ENCODE data around the gene BRMS1. TPM values are rescaled to one million over a fixed set of nuclear protein-coding genes. Genes with fewer than 3 reads are reported as not detected.

Gene BRMS1
- total and polyA plus RNA-seq, 2 experiments from 2014 or later, result 59.1 to 61.7 TPM

DNA sequence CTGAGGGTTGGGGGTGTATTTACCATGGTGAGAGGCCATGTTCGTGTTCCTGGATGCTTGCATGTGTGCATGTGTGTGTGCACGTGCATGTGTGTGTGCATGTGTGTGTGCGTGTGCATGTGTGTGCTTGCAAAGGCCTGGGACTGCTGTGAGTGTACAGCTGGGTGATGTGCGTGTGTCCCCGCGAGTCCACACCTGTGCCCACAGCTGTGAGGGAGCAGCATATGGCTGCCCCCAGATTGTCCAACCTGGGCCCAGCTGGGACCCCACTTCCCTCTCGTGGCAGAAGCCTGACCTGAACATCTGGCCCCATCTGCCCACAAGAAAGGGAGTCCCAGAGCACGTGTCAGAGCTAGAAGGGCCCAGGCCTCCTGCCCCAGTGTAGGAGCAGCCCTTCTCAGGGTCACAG is 19.6 kb downstream of the BRMS1 start:
- Histone ChIP-seq H3K27ac (ENCODE audit: low read depth) (no peak overlapping the region), H3K4me2 (no peak overlapping the region), H3K27me3 (ENCODE audit: insufficient read depth) (no peaks in the 10 kb centered on the region), H2AFZ (no peak overlapping the region), H3K4me1 (ENCODE audit: insufficient read depth) (peaks cover 5% of the 10 kb centered on the region; the same call in 1 of the 2 replicates), H3K79me2 (replicated peaks; ENCODE audit: insufficient read depth) (no peaks in the 10 kb centered on the region), H3K36me3 (ENCODE audit: insufficient read depth) (no peaks in the 10 kb centered on the region), H3K9me2 (ENCODE audit: insufficient read depth) (no peaks in the 10 kb centered on the region), H3F3A (replicated peaks; ENCODE audit: low read depth) (no peaks in the 10 kb centered on the region), H4K20me1 (replicated peaks; ENCODE audit: insufficient read depth) (no peaks in the 10 kb centered on the region), H3K4me3 (no peak overlapping the region)
- ATAC-seq (no peak), DNase-seq (ENCODE audit: low spot score) (no peak)
- peaks cover 21% of the 10 kb centered on the region for H3K4me1 Mint-ChIP-seq
- H3K4me3 Mint-ChIP-seq, result no peak overlapping the region
- peaks cover 23% of the 10 kb centered on the region for H3K27me3 Mint-ChIP-seq (ENCODE audit: insufficient read depth, low read depth, poor library complexity)
- peaks cover 1% of the 10 kb centered on the region; the same call in 1 of the 3 replicates for H3K36me3 Mint-ChIP-seq (ENCODE audit: low read depth)
- TF ChIP-seq EZH2phosphoT487 (IDR thresholded peaks at IDR 0.05; ENCODE audit: unreplicated experiment) (no peak), POLR2AphosphoS5 (IDR thresholded peaks at IDR 0.05; ENCODE audit: low read depth) (no peak), JUNB (IDR thresholded peaks at IDR 0.05; ENCODE audit: unreplicated experiment) (no peak), EZH2 (IDR thresholded peaks at IDR 0.05; ENCODE audit: low read depth, unreplicated experiment) (no peak), ZNF114 (CRISPR knock-in tag; IDR thresholded peaks at IDR 0.05) (no peak), ZNF331 (CRISPR knock-in tag; IDR thresholded peaks at IDR 0.05; ENCODE audit: low read depth) (no peak), CREB1 (CRISPR knock-in tag; IDR thresholded peaks at IDR 0.05; ENCODE audit: low read depth) (no peak)
- TF ChIP-seq, protein P1, sequence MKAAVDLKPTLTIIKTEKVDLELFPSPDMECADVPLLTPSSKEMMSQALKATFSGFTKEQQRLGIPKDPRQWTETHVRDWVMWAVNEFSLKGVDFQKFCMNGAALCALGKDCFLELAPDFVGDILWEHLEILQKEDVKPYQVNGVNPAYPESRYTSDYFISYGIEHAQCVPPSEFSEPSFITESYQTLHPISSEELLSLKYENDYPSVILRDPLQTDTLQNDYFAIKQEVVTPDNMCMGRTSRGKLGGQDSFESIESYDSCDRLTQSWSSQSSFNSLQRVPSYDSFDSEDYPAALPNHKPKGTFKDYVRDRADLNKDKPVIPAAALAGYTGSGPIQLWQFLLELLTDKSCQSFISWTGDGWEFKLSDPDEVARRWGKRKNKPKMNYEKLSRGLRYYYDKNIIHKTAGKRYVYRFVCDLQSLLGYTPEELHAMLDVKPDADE (IDR thresholded peaks at IDR 0.05), result no peak
- TF ChIP-seq, protein P2, sequence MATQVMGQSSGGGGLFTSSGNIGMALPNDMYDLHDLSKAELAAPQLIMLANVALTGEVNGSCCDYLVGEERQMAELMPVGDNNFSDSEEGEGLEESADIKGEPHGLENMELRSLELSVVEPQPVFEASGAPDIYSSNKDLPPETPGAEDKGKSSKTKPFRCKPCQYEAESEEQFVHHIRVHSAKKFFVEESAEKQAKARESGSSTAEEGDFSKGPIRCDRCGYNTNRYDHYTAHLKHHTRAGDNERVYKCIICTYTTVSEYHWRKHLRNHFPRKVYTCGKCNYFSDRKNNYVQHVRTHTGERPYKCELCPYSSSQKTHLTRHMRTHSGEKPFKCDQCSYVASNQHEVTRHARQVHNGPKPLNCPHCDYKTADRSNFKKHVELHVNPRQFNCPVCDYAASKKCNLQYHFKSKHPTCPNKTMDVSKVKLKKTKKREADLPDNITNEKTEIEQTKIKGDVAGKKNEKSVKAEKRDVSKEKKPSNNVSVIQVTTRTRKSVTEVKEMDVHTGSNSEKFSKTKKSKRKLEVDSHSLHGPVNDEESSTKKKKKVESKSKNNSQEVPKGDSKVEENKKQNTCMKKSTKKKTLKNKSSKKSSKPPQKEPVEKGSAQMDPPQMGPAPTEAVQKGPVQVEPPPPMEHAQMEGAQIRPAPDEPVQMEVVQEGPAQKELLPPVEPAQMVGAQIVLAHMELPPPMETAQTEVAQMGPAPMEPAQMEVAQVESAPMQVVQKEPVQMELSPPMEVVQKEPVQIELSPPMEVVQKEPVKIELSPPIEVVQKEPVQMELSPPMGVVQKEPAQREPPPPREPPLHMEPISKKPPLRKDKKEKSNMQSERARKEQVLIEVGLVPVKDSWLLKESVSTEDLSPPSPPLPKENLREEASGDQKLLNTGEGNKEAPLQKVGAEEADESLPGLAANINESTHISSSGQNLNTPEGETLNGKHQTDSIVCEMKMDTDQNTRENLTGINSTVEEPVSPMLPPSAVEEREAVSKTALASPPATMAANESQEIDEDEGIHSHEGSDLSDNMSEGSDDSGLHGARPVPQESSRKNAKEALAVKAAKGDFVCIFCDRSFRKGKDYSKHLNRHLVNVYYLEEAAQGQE (IDR thresholded peaks at IDR 0.05; ENCODE audit: unreplicated experiment), result no peak
- no peak overlapping the region for H3K27ac Mint-ChIP-seq
- peaks cover 2% of the 10 kb centered on the region; the same call in 2 of the 3 replicates for H3K9me3 Mint-ChIP-seq

DNA sequence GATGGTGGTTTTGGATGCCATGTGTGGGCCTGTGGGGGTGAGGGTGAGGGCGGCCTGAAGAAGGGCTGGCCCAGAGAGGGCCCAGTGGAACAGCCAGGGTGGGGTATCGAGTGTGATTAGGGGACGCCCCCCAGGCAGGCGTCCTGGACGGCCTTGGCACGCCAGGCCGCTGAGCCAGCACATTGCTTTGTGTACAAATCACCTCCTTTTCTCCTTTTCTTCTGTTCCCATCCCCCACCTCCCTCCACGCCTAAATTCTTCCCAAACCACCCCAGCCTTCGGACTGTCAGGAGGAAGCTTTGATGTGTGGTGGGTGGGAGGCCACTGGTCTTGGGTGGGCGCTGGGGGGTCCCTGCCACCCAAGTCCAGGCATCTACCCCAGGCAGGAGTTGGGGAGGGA is 20.2 kb downstream of the BRMS1 start:
- ATAC-seq, result no peak
- H3K27ac ChIP-seq (ENCODE audit: low read depth), result no peak overlapping the region
- H3K27ac Mint-ChIP-seq, result no peak overlapping the region
- H3K4me1 ChIP-seq (ENCODE audit: insufficient read depth), result peaks cover 5% of the 10 kb centered on the region; the same call in 1 of the 2 replicates
- no peak overlapping the region for H3K4me3 Mint-ChIP-seq
- peaks cover 8% of the 10 kb centered on the region; the same call in 2 of the 3 replicates for H3K9me3 Mint-ChIP-seq
- H4K20me1 ChIP-seq (replicated peaks; ENCODE audit: insufficient read depth), result no peaks in the 10 kb centered on the region
- H3F3A ChIP-seq (replicated peaks; ENCODE audit: low read depth), result no peaks in the 10 kb centered on the region
- peaks cover 21% of the 10 kb centered on the region for H3K4me1 Mint-ChIP-seq
- H3K36me3 ChIP-seq (ENCODE audit: insufficient read depth), result no peaks in the 10 kb centered on the region
- H3K27me3 Mint-ChIP-seq (ENCODE audit: insufficient read depth, low read depth, poor library complexity), result peaks cover 25% of the 10 kb centered on the region
- no peaks in the 10 kb centered on the region for H3K27me3 ChIP-seq (ENCODE audit: insufficient read depth)
- no peak overlapping the region for H3K4me2 ChIP-seq
- no peaks in the 10 kb centered on the region for H3K79me2 ChIP-seq (replicated peaks; ENCODE audit: insufficient read depth)
- H2AFZ ChIP-seq, result no peak overlapping the region
- no peak overlapping the region for H3K4me3 ChIP-seq
- no peak for DNase-seq (ENCODE audit: low spot score)
- H3K36me3 Mint-ChIP-seq (ENCODE audit: low read depth), result peaks cover 6% of the 10 kb centered on the region
- H3K9me2 ChIP-seq (ENCODE audit: insufficient read depth), result no peaks in the 10 kb centered on the region
- TF ChIP-seq, protein P3, sequence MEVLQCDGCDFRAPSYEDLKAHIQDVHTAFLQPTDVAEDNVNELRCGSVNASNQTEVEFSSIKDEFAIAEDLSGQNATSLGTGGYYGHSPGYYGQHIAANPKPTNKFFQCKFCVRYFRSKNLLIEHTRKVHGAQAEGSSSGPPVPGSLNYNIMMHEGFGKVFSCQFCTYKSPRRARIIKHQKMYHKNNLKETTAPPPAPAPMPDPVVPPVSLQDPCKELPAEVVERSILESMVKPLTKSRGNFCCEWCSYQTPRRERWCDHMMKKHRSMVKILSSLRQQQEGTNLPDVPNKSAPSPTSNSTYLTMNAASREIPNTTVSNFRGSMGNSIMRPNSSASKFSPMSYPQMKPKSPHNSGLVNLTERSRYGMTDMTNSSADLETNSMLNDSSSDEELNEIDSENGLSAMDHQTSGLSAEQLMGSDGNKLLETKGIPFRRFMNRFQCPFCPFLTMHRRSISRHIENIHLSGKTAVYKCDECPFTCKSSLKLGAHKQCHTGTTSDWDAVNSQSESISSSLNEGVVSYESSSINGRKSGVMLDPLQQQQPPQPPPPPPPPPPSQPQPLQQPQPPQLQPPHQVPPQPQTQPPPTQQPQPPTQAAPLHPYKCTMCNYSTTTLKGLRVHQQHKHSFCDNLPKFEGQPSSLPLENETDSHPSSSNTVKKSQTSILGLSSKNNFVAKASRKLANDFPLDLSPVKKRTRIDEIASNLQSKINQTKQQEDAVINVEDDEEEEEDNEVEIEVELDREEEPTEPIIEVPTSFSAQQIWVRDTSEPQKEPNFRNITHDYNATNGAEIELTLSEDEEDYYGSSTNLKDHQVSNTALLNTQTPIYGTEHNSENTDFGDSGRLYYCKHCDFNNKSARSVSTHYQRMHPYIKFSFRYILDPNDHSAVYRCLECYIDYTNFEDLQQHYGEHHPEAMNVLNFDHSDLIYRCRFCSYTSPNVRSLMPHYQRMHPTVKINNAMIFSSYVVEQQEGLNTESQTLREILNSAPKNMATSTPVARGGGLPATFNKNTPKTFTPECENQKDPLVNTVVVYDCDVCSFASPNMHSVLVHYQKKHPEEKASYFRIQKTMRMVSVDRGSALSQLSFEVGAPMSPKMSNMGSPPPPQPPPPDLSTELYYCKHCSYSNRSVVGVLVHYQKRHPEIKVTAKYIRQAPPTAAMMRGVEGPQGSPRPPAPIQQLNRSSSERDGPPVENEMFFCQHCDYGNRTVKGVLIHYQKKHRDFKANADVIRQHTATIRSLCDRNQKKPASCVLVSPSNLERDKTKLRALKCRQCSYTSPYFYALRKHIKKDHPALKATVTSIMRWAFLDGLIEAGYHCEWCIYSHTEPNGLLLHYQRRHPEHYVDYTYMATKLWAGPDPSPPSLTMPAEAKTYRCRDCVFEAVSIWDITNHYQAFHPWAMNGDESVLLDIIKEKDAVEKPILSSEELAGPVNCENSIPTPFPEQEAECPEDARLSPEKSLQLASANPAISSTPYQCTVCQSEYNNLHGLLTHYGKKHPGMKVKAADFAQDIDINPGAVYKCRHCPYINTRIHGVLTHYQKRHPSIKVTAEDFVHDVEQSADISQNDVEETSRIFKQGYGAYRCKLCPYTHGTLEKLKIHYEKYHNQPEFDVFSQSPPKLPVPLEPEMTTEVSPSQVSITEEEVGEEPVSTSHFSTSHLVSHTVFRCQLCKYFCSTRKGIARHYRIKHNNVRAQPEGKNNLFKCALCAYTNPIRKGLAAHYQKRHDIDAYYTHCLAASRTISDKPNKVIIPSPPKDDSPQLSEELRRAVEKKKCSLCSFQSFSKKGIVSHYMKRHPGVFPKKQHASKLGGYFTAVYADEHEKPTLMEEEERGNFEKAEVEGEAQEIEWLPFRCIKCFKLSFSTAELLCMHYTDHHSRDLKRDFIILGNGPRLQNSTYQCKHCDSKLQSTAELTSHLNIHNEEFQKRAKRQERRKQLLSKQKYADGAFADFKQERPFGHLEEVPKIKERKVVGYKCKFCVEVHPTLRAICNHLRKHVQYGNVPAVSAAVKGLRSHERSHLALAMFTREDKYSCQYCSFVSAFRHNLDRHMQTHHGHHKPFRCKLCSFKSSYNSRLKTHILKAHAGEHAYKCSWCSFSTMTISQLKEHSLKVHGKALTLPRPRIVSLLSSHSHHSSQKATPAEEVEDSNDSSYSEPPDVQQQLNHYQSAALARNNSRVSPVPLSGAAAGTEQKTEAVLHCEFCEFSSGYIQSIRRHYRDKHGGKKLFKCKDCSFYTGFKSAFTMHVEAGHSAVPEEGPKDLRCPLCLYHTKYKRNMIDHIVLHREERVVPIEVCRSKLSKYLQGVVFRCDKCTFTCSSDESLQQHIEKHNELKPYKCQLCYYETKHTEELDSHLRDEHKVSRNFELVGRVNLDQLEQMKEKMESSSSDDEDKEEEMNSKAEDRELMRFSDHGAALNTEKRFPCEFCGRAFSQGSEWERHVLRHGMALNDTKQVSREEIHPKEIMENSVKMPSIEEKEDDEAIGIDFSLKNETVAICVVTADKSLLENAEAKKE (CRISPR knock-in tag; IDR thresholded peaks at IDR 0.05), result no peak
- TF ChIP-seq POLR2AphosphoS5 (IDR thresholded peaks at IDR 0.05; ENCODE audit: low read depth) (no peak), EZH2 (IDR thresholded peaks at IDR 0.05; ENCODE audit: low read depth, unreplicated experiment) (no peak), NANOG (IDR thresholded peaks at IDR 0.05; ENCODE audit: borderline replicate concordance) (no peak), ZNF331 (CRISPR knock-in tag; IDR thresholded peaks at IDR 0.05; ENCODE audit: low read depth) (no peak)

Data from GM23338 (cell line).